Measurements from ENCODE around the gene DIPK1A.

Gene DIPK1A

GRCh38 chr1:92853299-92853698 is 108.0 kb downstream of the DIPK1A start:
- no peak for DNase-seq (ENCODE audit: low read depth)
- H3K4me3 ChIP-seq (ENCODE audit: low read depth, low read length), result no peak overlapping the region

GRCh38 chr1:92851729-92852128 is 109.5 kb downstream of the DIPK1A start:
- no peak for DNase-seq (ENCODE audit: low read depth)
- H3K4me3 ChIP-seq (ENCODE audit: low read depth, low read length), result no peak overlapping the region

GRCh38 chr1:92850019-92850418 is 111.2 kb downstream of the DIPK1A start:
- H3K4me3 ChIP-seq (ENCODE audit: low read depth, low read length), result no peak overlapping the region
- no peak for DNase-seq (ENCODE audit: low read depth)

GRCh38 chr1:92848201-92848600 is 113.1 kb downstream of the DIPK1A start:
- DNase-seq (ENCODE audit: low read depth), result no peak
- no peak overlapping the region for H3K4me3 ChIP-seq (ENCODE audit: low read depth, low read length)

- DNase-seq (ENCODE audit: low read depth), result no peak
- no peak overlapping the region for H3K4me3 ChIP-seq (ENCODE audit: low read depth, low read length)
These were observed 115.4 kb downstream of the DIPK1A start for GRCh38 chr1:92845908-92846307.

- DNase-seq (ENCODE audit: low read depth), result no peak
- H3K4me3 ChIP-seq (ENCODE audit: low read depth, low read length), result no peak overlapping the region
These were observed 116.8 kb downstream of the DIPK1A start for GRCh38 chr1:92844439-92844838.

- DNase-seq (ENCODE audit: low read depth), result no peak
- no peak overlapping the region for H3K4me3 ChIP-seq (ENCODE audit: low read depth, low read length)
These were observed 117.6 kb downstream of the DIPK1A start for GRCh38 chr1:92843429-92844352.

GRCh38 chr1:92843046-92843423 is 118.2 kb downstream of the DIPK1A start:
- no peak overlapping the region for H3K4me3 ChIP-seq (ENCODE audit: low read depth, low read length)
- DNase-seq (ENCODE audit: low read depth), result no peak

GRCh38 chr1:92842082-92843045 is 118.9 kb downstream of the DIPK1A start:
- H3K4me3 ChIP-seq (ENCODE audit: low read depth, low read length), result no peak overlapping the region

GRCh38 chr1:92840600-92840999 is 120.7 kb downstream of the DIPK1A start:
- DNase-seq (ENCODE audit: low read depth), result no peak
- H3K4me3 ChIP-seq (ENCODE audit: low read depth, low read length), result no peak overlapping the region

More at GRCh38 chr1:92842082-92843045, 118.9 kb downstream of the DIPK1A start:
- no peak for DNase-seq (ENCODE audit: low read depth)

- no peak overlapping the region for H3K4me3 ChIP-seq (ENCODE audit: low read depth, low read length)
- DNase-seq (ENCODE audit: low read depth), result no peak
These were observed 121.8 kb downstream of the DIPK1A start for GRCh38 chr1:92839442-92839841.

GRCh38 chr1:92838519-92838918 is 122.7 kb downstream of the DIPK1A start:
- no peak for DNase-seq (ENCODE audit: low read depth)
- H3K4me3 ChIP-seq (ENCODE audit: low read depth, low read length), result no peak overlapping the region

- DNase-seq (ENCODE audit: low read depth), result no peak
- H3K4me3 ChIP-seq (ENCODE audit: low read depth, low read length), result no peak overlapping the region
These were observed 124.2 kb downstream of the DIPK1A start for GRCh38 chr1:92837062-92837461.

- H3K4me3 ChIP-seq (ENCODE audit: low read depth, low read length), result no peak overlapping the region
- no peak for DNase-seq (ENCODE audit: low read depth)
These were observed 126.6 kb downstream of the DIPK1A start for GRCh38 chr1:92834617-92835016.

GRCh38 chr1:92833840-92834239 is 127.4 kb downstream of the DIPK1A start:
- H3K4me3 ChIP-seq (ENCODE audit: low read depth, low read length), result peak overlapping the region; percentile 92
- no peak for DNase-seq (ENCODE audit: low read depth)

- peak overlapping the region; percentile 92 for H3K4me3 ChIP-seq (ENCODE audit: low read depth, low read length)
- no peak for DNase-seq (ENCODE audit: low read depth)
These were observed 128.6 kb downstream of the DIPK1A start for GRCh38 chr1:92832537-92833114.

GRCh38 chr1:92831762-92832536 is 129.3 kb downstream of the DIPK1A start, which contains the start of gene RPL5:
RPL5 (plus strand) TSS chr1:92832040; CDS start chr1:92832115, 75 bp downstream.
- H3K4me3 ChIP-seq (ENCODE audit: low read depth, low read length), result peak within 1 kb of the TSS; percentile 92
- peak; percentile 90 for DNase-seq (ENCODE audit: low read depth)

GRCh38 chr1:92831368-92831761 is 129.9 kb downstream of the DIPK1A start:
- no peak for DNase-seq (ENCODE audit: low read depth)
- no peak overlapping the region for H3K4me3 ChIP-seq (ENCODE audit: low read depth, low read length)

GRCh38 chr1:92826792-92827191 is 134.5 kb downstream of the DIPK1A start:
- no peak overlapping the region for H3K4me3 ChIP-seq (ENCODE audit: low read depth, low read length)
- no peak for DNase-seq (ENCODE audit: low read depth)

Measured in skeletal muscle cell (primary cell).